Activated gamma-delta T cell treated with anti-CD3 and anti-CD28 coated beads, Interleukin-2, amount 50 U/mL, for 16 hours (primary cell): ENCODE measurements around the gene RNF166.

Experiments
- DNase-seq: peaks from one replicate; pipeline ENCODE4 v3.0.0-alpha.2; 2020; ENCODE audit warnings: low read depth

RNF166 gene

GRCh38 chr16:88706229-88706964, at the start of gene RNF166, which contains the start of gene CTU2:
Gene RNF166 (minus strand): TSS chr16:88706408. CDS start chr16:88706325, 83 bp downstream.
Gene CTU2 (plus strand): TSS chr16:88706503. CDS start chr16:88706531, 28 bp downstream.
- peak; percentile 88 for DNase-seq

GRCh38 chr16:88754912-88755744, 48.9 kb upstream of the RNF166 start:
- DNase-seq: no peak

- no peak for DNase-seq
Measured at GRCh38 chr16:88754109-88754911, 48.1 kb upstream of the RNF166 start.

- DNase-seq: no peak
Measured at GRCh38 chr16:88753602-88754001, 47.4 kb upstream of the RNF166 start.

GRCh38 chr16:88753191-88753590, 47.0 kb upstream of the RNF166 start:
- no peak for DNase-seq

GRCh38 chr16:88752386-88753002, 46.3 kb upstream of the RNF166 start:
- no peak for DNase-seq

- DNase-seq: no peak
Measured at GRCh38 chr16:88750854-88751253, 44.6 kb upstream of the RNF166 start.

- no peak for DNase-seq
Measured at GRCh38 chr16:88749358-88749757, 43.1 kb upstream of the RNF166 start.

- DNase-seq: no peak
Measured at GRCh38 chr16:88748364-88748763, 42.2 kb upstream of the RNF166 start.

GRCh38 chr16:88747588-88748301, 41.5 kb upstream of the RNF166 start:
- DNase-seq: no peak

- DNase-seq: no peak
Measured at GRCh38 chr16:88746506-88746905, 40.3 kb upstream of the RNF166 start.

- DNase-seq: no peak
Measured at GRCh38 chr16:88744577-88745521, 38.6 kb upstream of the RNF166 start.

- peak; percentile 64 for DNase-seq
Measured at GRCh38 chr16:88743693-88744576, 37.7 kb upstream of the RNF166 start.

GRCh38 chr16:88742896-88743605, 36.8 kb upstream of the RNF166 start:
- no peak for DNase-seq

GRCh38 chr16:88741368-88741767, 35.2 kb upstream of the RNF166 start:
- no peak for DNase-seq

GRCh38 chr16:88740727-88741055, 34.5 kb upstream of the RNF166 start:
- no peak for DNase-seq

GRCh38 chr16:88739977-88740726, 33.9 kb upstream of the RNF166 start:
- DNase-seq: no peak
